GM12878 (cell line): ENCODE measurements around the gene KCNQ1. TPM values are rescaled to one million over a fixed set of nuclear protein-coding genes. Genes with fewer than 3 reads are reported as not detected.

Experiments used
- ATAC-seq: fragments of 200-7000 bp; cut with Tn5 transposase; 3 replicates; pipeline ENCODE4 v1.9.1; 2020; ENCODE audit warnings: mild to moderate bottlenecking, moderate library complexity
- BruUV-seq: library from RNA; stranded (reverse); fragments of 400-500 nt; replicated peaks from 2 replicates; lab custom pipeline; 2021; lab: Mats Ljungman, UMichigan
- CTCF ChIA-PET: fragments of 300-600 bp; sonication (Branson Sonifier 250); formaldehyde crosslinking; extraction: SDS; loops from one replicate; lab custom pipeline; 2021; ENCODE audit warnings: inconsistent platforms; lab: Yijun Ruan, JAX
- POLR2A ChIA-PET: fragments of 350-600 bp; formaldehyde crosslinking; extraction: SDS; loops from one replicate; lab custom pipeline; 2021; ENCODE audit warnings: inconsistent platforms; lab: Charles Lee
- RAD21 ChIA-PET: fragments of 300-600 bp; sonication (Branson Sonifier 250); formaldehyde crosslinking; loops from one replicate; lab custom pipeline; 2023; ENCODE audit warnings: antibody characterized with exemption; ENCODE audit not compliant: unreplicated experiment; lab: Charles Lee
- SMC1A ChIA-PET: fragments of 300-600 bp; sonication (Branson Sonifier 250); formaldehyde crosslinking; loops from one replicate; lab custom pipeline; 2023; ENCODE audit not compliant: unreplicated experiment, uncharacterized antibody; lab: Charles Lee
- DNase-seq: peaks from one replicate; pipeline ENCODE4 v3.0.0-alpha.2; 2011; ENCODE audit warnings: low read depth, low spot score
- FAIRE-seq: peaks from 3 replicates; lab custom pipeline; 2011; peaks lifted over from hg19 to GRCh38; lab: Jason Lieb, UNC
- H2AFZ ChIP-seq: 2 replicates; pipeline ENCODE4 v1.6.0; 2011; ENCODE audit warnings: low read depth, low read length, control low read depth; ENCODE audit not compliant: control insufficient read depth
- H3K27ac ChIP-seq: 2 replicates; pipeline ENCODE4 v1.5.1; 2011; ENCODE audit warnings: control low read depth; ENCODE audit not compliant: control insufficient read depth, insufficient read depth
- H3K27me3 ChIP-seq, 2 experiments: replicated peaks in 1 of 2; 2 replicates each; pipeline versions ENCODE4 v1.6.0 to v1.6.1; 2011; ENCODE audit warnings: low read length in 1 of 2; ENCODE audit not compliant: control insufficient read depth in 2 of 2, insufficient read depth in 2 of 2
- H3K36me3 ChIP-seq, 2 experiments: 2 replicates each; pipeline ENCODE4 v1.5.1; 2011; ENCODE audit warnings: low read length in 1 of 2; ENCODE audit not compliant: control insufficient read depth in 2 of 2, insufficient read depth in 2 of 2
- H3K4me1 ChIP-seq: 2 replicates; pipeline ENCODE4 v1.6.1; 2011; ENCODE audit warnings: mild to moderate bottlenecking, low read length, moderate library complexity, mixed read lengths; ENCODE audit not compliant: control insufficient read depth, insufficient read depth
- H3K4me2 ChIP-seq: 2 replicates; pipeline ENCODE4 v1.6.0; 2011; ENCODE audit warnings: control low read depth; ENCODE audit not compliant: control insufficient read depth, insufficient read depth
- H3K4me3 ChIP-seq: fragments of 200-600 bp; sonication (generic); 2 replicates; pipeline ENCODE4 v1.5.1; 2016
- H3K79me2 ChIP-seq: 2 replicates; pipeline ENCODE4 v1.6.0; 2011; ENCODE audit warnings: low read length; ENCODE audit not compliant: control insufficient read depth, insufficient read depth
- H3K9ac ChIP-seq: 2 replicates; pipeline ENCODE4 v1.8.0; 2011; ENCODE audit warnings: low read length, control low read depth, mixed read lengths; ENCODE audit not compliant: control insufficient read depth, insufficient read depth
- H3K9me3 ChIP-seq: replicated peaks from 3 replicates; pipeline ENCODE4 v1.5.1; 2011; ENCODE audit warnings: mild to moderate bottlenecking, low read length; ENCODE audit not compliant: control insufficient read depth, insufficient read depth
- H4K20me1 ChIP-seq: 2 replicates; pipeline ENCODE4 v1.6.0; 2011; ENCODE audit not compliant: control insufficient read depth, insufficient read depth
- ATF7 ChIP-seq: fragments of 450-650 bp; IDR thresholded peaks from 2 replicates; pipeline ENCODE4 v1.6.1; 2016; ENCODE audit warnings: low read depth, mild to moderate bottlenecking
- MAX ChIP-seq: IDR thresholded peaks from 2 replicates; pipeline ENCODE4 v1.6.1; 2012; ENCODE audit warnings: low read depth, low read length, improper control_type of control experiment
- SREBF2 ChIP-seq: IDR thresholded peaks from 2 replicates; pipeline ENCODE4 v1.6.1; 2012; ENCODE audit warnings: mild to moderate bottlenecking, low read length
- TCF7 ChIP-seq: IDR thresholded peaks from 2 replicates; pipeline ENCODE4 v1.6.1; 2014; ENCODE audit warnings: antibody characterized with exemption, borderline replicate concordance
- whole genome bisulfite sequencing: methylation state at CpG from one replicate; pipeline ENCODE4 v1.1.6; 2016; ENCODE audit warnings: low lambda C conversion rate; ENCODE audit not compliant: insufficient replicate concordance, insufficient coverage; ENCODE audit errors: missing lambda C conversion rate; 5-methylcytosine and 5-hydroxymethylcytosine counted together
- in situ Hi-C: fragments of 300-500 bp; cut with MboI; formaldehyde crosslinking; loops from 9 replicates; pipeline ENCODE4 v1.14.3; 2018; ENCODE audit warnings: mixed read lengths
- intact Hi-C: fragments of 100-400 bp; cut with micrococcal nuclease; formaldehyde crosslinking; loops from one replicate; pipeline ENCODE4 v1.14.2; 2022; ENCODE audit not compliant: unreplicated experiment
- polyA plus RNA-seq, 11 experiments: library from polyadenylated mRNA; depleted of rRNA in 4 of 11; unstranded in 6 of 11; stranded (reverse) in 5 of 11; fragments of >200 nt; fragmentation: Nextera tagmentation in 4 of 11; fragmentation: Illumina TruSeq in 1 of 11; extraction: Ambion mirVana in 4 of 11; extraction: Trizol in 1 of 11; gene quantifications; 1 replicate in 1 of 11; 2 replicates in 10 of 11; pipeline versions ENCODE4 v1.2.1 to v1.2.3, GENCODE V29; 2011 to 2016; ENCODE audit warnings: inconsistent platforms in 2 of 11, missing spikeins in 2 of 11, low read depth in 1 of 11
- total RNA-seq, 4 experiments: library from RNA; depleted of rRNA in 3 of 4; stranded (reverse); fragments of >200 nt in 3 of 4; fragmentation: Illumina TruSeq in 1 of 4; extraction: Trizol in 1 of 4; gene quantifications; 2 replicates each; pipeline versions ENCODE4 v1.2.1 to v1.2.3, GENCODE V29; 2013 to 2021
- TF ChIP-seq, protein P1 (sequence below): fragments of 450-650 bp; IDR thresholded peaks from 2 replicates; pipeline ENCODE4 v1.6.1; 2017; ENCODE audit warnings: mild to moderate bottlenecking, moderate library complexity
- TF ChIP-seq, protein P2 (sequence below): IDR thresholded peaks from 2 replicates; pipeline ENCODE4 v1.6.1; 2012; ENCODE audit warnings: low read depth, low read length, improper control_type of control experiment
- TF ChIP-seq, protein P3 (sequence below): IDR thresholded peaks from 2 replicates; pipeline ENCODE4 v1.6.1; 2011; ENCODE audit warnings: borderline replicate concordance, low read depth, mild to moderate bottlenecking, moderate library complexity, low read length; ENCODE audit not compliant: insufficient read depth, poor library complexity, severe bottlenecking

The KCNQ1 gene
- total and polyA plus RNA-seq, 10 of the 15 experiments (the other 5 are each of a cell fraction or from before 2014, with no cell fraction given), result 0.03 to 0.15 (median 0.12) TPM; not detected in 7

DNA sequence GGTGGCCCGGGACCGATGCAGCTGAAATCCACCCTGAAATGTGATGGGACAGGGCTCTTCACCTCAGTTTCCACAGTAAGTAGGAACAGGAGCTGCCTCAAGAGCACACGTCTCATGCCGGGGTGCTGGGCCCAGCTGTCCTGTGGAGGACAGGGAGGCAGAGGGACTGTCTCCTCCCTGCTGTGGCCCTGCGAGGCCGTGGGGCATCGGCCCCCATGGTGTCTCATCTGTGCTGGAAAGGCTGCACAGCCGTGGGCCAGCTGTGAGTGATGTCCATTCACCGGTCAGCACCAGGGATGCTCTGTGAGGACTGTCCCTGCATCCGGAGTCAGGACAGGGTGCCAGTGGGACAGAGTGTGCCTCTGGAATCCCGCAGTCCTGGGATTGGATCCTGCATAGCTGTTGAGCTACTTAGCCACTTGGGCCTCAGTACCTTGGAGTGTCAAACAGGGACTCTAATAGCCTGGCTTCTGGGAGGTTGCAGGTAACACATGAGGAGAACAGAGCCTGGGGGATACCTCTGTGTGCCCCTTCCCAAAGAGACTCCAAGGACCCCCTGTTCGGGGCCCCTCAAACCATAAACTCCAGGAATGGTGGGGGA, 17.0 kb upstream of the KCNQ1 start:
- no peaks in the 10 kb centered on the region for H3K27me3 ChIP-seq
- H3K27ac ChIP-seq, result no peak overlapping the region
- no peak overlapping the region for H3K9ac ChIP-seq
- ChIA-PET SMC1A (interaction anchor here (0.9 to 1.1 kb wide), 2 partner anchors 104 to 460 kb away, joined by 3 to 8 read pairs; no protein-coding TSS in a partner anchor), CTCF (interaction anchor here (1.1 kb wide), 1 partner anchor 104 kb away, joined by 8 read pairs; no protein-coding TSS in a partner anchor), RAD21 (interaction anchor here (0.6 to 1.7 kb wide), 4 partner anchors 101 to 1657 kb away, joined by 3 to 5 read pairs (median 4); no protein-coding TSS in a partner anchor), POLR2A (no interaction called here)
- in situ Hi-C loops, result loop anchor here (5.0 kb wide), 2 partner anchors 104 to 449 kb away; no protein-coding TSS in a partner anchor
- H3K9me3 ChIP-seq, result no peaks in the 10 kb centered on the region; the same call in 2 of the 3 replicates
- ATAC-seq (no peak; the same call in 2 of the 3 replicates), DNase-seq (no peak), FAIRE-seq (no peak)
- no TSS peak for BruUV-seq
- TF ChIP-seq, protein P1, sequence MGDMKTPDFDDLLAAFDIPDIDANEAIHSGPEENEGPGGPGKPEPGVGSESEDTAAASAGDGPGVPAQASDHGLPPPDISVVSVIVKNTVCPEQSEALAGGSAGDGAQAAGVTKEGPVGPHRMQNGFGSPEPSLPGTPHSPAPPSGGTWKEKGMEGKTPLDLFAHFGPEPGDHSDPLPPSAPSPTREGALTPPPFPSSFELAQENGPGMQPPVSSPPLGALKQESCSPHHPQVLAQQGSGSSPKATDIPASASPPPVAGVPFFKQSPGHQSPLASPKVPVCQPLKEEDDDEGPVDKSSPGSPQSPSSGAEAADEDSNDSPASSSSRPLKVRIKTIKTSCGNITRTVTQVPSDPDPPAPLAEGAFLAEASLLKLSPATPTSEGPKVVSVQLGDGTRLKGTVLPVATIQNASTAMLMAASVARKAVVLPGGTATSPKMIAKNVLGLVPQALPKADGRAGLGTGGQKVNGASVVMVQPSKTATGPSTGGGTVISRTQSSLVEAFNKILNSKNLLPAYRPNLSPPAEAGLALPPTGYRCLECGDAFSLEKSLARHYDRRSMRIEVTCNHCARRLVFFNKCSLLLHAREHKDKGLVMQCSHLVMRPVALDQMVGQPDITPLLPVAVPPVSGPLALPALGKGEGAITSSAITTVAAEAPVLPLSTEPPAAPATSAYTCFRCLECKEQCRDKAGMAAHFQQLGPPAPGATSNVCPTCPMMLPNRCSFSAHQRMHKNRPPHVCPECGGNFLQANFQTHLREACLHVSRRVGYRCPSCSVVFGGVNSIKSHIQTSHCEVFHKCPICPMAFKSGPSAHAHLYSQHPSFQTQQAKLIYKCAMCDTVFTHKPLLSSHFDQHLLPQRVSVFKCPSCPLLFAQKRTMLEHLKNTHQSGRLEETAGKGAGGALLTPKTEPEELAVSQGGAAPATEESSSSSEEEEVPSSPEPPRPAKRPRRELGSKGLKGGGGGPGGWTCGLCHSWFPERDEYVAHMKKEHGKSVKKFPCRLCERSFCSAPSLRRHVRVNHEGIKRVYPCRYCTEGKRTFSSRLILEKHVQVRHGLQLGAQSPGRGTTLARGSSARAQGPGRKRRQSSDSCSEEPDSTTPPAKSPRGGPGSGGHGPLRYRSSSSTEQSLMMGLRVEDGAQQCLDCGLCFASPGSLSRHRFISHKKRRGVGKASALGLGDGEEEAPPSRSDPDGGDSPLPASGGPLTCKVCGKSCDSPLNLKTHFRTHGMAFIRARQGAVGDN, result no peak
- TF ChIP-seq, protein P2, sequence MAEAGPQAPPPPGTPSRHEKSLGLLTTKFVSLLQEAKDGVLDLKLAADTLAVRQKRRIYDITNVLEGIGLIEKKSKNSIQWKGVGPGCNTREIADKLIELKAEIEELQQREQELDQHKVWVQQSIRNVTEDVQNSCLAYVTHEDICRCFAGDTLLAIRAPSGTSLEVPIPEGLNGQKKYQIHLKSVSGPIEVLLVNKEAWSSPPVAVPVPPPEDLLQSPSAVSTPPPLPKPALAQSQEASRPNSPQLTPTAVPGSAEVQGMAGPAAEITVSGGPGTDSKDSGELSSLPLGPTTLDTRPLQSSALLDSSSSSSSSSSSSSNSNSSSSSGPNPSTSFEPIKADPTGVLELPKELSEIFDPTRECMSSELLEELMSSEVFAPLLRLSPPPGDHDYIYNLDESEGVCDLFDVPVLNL, result no peak
- TF ChIP-seq SREBF2 (no peak), MAX (no peak), ATF7 (no peak), TCF7 (no peak)
- TF ChIP-seq, protein P3, sequence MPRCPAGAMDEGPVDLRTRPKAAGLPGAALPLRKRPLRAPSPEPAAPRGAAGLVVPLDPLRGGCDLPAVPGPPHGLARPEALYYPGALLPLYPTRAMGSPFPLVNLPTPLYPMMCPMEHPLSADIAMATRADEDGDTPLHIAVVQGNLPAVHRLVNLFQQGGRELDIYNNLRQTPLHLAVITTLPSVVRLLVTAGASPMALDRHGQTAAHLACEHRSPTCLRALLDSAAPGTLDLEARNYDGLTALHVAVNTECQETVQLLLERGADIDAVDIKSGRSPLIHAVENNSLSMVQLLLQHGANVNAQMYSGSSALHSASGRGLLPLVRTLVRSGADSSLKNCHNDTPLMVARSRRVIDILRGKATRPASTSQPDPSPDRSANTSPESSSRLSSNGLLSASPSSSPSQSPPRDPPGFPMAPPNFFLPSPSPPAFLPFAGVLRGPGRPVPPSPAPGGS, result no peak
- H3K79me2 ChIP-seq, result no peaks in the 10 kb centered on the region
- H3K36me3 ChIP-seq, result no peaks in the 10 kb centered on the region
- intact Hi-C loops, result loop anchor here (1.0 to 10.0 kb wide), 3 partner anchors 57 to 460 kb away; no protein-coding TSS in a partner anchor
- H3K4me2 ChIP-seq, result no peak overlapping the region
- no peak overlapping the region for H3K4me3 ChIP-seq
- H3K4me1 ChIP-seq, result no peaks in the 10 kb centered on the region
- WGBS, result 36% methylated on average over 12 of the region's 12 CpGs
- H2AFZ ChIP-seq, result no peak overlapping the region
- H4K20me1 ChIP-seq, result no peaks in the 10 kb centered on the region
